Measurements from ENCODE around the gene SLC6A7. TPM values are rescaled to one million over a fixed set of nuclear protein-coding genes. Genes with fewer than 3 reads are reported as not detected.
A peak's percentile ranks its signal among the peaks of the same experiment; 100 is the strongest.

SLC6A7 gene
- total RNA-seq, 1 donor from 2014 or later = not detected

DNA sequence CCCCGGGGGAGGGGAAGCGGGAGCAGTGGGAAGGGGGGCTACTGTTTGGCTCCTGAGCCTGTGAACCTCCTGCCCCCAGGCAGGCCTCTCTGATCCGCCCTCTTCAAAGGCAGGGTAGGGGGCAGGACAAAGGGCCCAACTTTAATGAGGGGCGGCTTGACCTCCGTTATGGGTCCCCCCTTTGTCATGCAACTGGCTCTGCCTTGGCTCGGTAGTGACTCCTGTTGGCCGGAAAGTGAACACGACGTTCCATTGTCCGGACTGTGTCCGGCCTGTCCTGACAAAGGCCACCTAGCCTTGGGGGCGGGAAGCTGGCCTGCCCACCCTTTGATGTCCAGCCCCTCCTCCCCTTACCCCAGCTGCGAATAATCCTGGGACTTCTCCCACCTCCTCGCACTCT, 22.0 kb upstream of the SLC6A7 start:
- no peak for DNase-seq (ENCODE audit: low spot score)
- intact Hi-C loops (cut with DNase I) = no loop called here

DNA sequence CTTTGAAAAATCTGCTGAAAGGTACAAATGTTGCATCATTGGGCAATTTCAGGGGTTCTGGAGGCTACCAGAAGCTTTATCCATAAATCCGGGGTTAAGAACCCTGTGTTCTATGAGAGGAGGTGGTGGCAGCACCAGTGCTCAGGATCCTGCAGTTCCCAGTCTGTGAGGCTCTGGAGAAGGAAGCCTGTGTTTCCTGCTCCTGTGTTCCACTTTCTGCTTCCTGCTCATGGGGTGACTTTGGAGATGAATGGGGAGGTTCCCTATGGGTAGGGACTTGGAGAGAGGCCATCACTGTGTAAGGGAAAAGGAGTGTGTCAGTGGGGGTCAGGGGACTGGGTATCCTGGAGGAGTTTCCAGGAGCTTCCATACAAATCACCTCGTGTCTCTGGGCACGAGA, 21.0 kb upstream of the SLC6A7 start:
- no peak for DNase-seq (ENCODE audit: low spot score)
- intact Hi-C loops (cut with DNase I) = no loop called here

DNA sequence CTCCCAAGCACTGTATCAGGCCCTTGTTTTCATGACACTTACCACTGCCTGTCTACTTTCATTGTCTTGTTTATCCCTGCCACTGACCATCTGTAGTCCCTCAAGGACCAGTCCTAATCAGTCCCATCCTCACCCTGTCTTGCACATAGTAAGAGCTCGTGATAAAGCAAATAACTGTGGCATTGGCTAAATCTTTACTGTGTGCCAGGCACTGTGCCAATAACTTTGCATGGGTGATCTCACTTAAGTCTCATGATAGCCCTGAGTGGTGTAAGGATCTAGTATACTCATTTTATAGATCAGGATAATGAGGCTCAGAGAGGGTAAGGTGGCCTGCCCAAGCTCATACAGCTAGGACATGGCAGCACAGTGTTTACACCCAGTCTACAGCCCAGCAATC, 17.7 kb upstream of the SLC6A7 start:
- intact Hi-C loops (cut with DNase I) = no loop called here
- DNase-seq (ENCODE audit: low spot score) = no peak

DNA sequence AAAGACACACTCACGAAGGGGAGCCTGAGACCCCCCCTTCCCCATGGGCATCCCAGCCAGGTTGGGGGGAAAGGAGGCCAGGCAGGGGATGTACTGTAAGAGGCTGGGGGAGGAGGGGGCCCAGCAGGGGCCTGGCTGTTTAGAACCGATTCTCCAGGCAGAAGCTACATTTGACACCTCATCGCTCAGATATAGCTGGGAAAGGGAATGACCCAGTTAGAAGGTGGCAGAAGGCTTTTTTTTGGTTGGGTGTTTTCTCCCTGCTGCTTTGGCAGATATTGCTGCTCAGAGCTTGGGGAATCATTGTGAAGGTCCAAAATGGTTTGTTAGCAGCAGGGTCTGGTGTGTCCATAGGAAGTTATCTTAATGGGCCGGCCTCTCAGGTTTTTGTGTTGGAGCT, 17.3 kb upstream of the SLC6A7 start:
- intact Hi-C loops (cut with DNase I) = no loop called here
- DNase-seq (ENCODE audit: low spot score) = no peak

DNA sequence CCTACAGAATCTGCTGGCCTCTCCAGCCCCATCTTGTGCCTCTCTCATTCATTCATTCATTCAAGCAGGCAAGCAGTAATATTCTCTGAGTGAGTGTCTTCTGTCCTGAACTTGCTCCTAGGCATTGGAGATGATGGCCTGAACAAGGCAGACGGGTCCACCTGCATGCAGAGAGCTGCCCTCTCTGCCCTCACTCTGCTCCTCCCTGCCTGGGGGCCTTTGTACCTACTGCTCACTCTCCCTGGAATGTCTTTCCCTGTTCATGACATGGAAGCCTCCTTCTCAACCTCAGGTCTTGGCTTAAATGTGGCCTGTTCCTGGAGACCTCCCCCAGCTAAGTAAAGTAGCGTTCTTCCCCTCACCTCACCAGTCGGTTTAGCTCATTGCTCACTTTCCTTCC, 16.7 kb upstream of the SLC6A7 start:
- DNase-seq (ENCODE audit: low spot score) = no peak
- intact Hi-C loops (cut with DNase I) = no loop called here

DNA sequence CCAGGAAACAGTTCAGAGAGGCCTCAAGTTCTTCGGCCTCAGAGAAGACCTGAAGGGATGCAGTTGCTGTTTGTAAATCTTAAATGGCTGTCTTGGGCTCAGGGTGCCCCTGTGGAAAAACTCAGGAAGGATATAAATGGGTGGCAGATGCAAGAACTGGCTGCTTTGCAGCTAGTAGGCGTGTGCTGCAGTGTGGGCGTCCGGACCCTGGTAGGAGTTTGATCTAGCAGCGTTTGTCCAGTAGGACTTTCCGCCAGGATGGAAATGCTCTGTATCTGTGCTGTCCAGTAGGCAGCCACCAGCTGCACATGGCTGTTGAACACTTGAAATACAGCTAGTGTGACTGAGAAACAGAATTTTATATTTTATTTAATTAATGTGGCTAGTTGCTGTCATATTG, 15.6 kb upstream of the SLC6A7 start:
- intact Hi-C loops (cut with DNase I) = no loop called here
- DNase-seq (ENCODE audit: low spot score) = no peak

DNA sequence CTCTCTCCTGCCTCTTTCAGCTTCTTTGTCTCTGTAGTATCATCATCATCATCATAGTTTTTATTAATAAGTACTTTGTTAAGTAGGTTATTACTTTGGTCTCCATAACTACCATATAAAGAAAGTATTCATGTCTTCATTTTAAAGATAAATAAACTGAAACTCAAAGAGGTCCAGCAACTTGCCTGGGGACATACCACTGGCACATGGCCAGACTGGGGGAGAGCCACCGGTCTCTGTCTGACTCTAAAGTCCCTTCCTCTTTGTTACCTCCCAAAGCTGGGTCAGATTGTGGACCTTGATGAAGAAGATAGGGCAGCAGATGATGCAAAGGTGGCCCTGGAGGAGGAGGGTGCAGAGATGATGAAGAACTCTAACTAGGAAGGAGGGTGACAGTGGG, 14.8 kb upstream of the SLC6A7 start:
- intact Hi-C loops (cut with DNase I) = no loop called here
- no peak for DNase-seq (ENCODE audit: low spot score)

DNA sequence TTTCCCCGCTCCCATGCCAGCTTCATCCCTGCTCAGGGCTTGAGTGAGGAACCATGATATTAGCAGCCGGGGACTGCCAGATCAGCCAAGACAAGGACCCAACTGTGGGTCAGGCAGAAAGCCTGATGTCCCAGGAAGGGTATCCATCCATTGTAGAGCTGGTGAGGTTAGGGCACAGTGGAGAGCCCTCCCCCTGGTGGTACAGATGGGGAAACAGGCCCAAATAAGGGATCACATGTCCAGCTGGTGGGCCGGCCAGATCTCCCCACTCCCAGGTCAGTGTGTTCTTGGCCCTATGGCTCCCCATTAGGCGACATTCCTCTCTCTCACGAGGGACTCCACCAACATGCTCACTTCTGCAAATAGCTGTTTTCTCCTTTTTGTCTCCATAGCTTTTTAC, 14.3 kb upstream of the SLC6A7 start:
- DNase-seq (ENCODE audit: low spot score) = no peak
- intact Hi-C loops (cut with DNase I) = no loop called here

DNA sequence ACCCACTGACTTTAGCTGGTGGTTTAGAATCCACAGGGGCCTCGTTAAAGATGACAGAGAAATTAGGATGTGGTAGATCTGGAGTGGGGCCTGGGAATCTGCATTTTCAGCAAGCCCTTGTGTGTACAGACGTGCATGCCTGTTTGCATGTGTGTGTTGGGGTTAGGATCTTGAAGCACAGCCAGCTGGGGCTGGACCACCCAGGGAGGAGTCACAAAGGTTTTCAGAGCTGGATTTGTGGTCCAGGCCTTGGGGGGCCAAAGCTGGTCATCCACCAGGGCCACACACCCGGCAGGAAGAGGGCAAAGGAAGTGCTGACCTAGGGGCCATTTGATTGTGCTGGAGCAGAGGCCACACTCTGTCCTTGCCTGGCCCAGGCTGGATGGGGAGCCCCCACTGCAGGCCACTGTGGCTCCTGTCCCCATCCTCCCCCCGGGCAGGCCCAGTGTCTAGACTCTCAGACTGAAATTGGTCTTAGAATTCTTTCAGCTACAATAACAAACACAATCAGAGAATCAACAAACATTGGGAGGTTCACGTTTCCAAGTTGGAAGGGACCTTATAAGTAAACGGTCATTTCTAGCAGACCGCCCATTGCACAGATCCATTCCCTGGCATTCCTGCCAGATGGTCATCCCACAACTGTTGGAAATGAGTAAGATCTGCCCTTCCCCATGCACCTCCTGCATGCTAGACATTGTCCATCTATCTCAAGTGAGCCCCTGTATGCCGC, 13.0 kb upstream of the SLC6A7 start:
- intact Hi-C loops (cut with DNase I) = no loop called here
- no peak for DNase-seq (ENCODE audit: low spot score)

DNA sequence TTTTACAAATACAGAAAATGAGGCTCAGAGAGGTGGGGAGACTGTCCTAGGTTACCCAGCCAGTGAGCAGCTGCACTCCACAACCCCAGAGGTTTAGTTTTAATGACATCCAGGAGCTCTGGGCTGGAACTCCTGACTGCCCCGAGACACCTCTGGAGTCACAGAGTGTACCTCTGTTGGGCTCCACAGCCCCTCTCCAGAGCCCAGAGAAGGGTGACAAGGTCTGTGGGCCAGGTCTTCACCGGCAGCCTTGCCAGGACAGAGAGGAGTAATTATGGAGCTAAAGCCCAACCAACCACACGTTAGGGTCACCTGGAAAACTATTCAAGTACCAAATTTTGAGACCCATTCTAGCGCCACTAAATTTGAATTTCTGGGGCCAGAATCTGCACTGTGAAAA, 12.1 kb upstream of the SLC6A7 start:
- no peak for DNase-seq (ENCODE audit: low spot score)
- intact Hi-C loops (cut with DNase I) = no loop called here

DNA sequence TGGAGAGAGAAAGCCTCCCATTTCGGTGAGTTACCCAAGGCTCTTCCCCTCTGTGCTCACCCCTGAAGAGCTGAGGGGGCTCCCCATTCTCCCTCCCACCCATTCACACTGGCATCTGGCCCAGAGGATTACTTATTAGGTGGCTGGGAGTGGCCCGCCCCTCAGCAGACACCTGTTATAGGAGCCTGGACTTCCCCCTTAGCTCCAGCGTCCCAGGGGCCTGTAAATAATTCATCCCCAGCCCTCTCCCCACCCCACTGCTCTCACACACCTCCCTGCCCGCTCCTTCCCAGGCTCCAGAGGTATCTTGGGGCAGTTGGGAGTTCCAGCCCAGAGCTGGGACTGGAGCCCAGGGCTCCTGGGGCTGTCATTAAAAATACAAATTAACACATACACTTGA, 11.6 kb upstream of the SLC6A7 start:
- DNase-seq (ENCODE audit: low spot score) = no peak
- intact Hi-C loops (cut with DNase I) = no loop called here

DNA sequence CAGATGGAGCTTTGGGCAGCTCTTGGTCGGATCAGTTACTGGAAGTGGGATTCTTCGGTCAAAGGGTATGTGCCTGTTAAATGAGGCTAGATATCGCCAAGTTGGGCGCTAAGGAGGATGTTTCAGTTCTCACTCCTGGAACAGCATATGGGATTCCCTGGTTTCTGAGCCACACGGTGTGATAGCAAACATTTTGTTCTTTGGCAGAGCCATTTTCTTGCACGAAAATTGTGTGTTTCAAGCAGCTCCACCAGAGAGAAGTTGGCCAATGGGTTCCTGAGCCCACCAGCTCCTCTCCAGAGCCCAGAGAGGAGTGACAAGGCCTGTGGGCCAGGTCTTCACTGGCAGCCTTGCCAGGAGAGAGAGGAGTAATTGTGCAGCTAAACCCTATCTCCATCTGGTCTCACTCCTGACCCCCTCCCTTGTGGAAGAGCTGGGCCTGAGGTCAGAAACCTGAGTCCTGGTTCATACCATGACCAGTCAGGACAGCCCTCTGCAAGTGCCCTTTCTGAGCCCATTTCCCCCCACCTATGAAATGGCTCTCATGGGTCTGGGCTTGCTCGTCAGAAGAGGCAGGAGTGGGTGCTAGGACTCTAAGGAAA, 10.7 kb upstream of the SLC6A7 start:
- DNase-seq (ENCODE audit: low spot score) = no peak
- intact Hi-C loops (cut with DNase I) = no loop called here

DNA sequence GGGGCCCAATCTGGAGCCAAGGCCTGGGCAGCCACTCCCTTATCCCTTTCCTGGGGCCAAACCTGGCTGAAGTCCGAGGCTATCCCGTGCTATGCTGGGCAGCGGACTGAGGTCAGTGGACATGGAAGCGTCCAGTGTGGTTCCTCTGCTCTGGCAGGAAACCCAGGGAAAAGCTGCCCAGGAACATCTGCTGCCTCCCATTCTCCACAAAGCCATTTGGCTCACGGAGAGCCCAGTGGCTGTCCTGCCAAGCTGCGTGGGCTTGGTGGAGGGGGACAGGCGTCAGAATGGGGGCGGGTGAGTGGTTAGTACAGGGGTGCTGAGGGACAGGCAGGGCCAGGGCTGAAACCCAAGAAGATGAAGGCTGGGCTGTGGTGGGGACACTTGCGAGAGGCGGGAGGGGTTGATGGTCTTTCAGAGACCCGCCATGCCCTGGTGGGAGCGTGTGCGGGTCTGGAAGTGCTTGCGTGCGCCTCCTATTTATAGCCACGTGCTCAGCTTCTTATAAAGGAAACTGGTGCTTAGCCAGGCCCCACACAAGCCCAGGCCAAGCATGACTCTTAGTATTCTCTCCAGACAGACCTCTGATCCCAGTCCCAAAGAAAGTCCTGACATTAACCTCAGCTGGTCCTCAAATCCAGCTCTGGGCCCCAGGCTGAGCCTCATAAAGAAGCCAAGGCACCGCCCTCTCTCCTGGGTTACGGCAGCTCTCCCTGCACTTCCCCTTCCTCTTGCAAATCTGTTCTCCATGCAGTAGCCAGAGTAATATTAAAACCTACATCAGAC, 9.4 kb upstream of the SLC6A7 start:
- intact Hi-C loops (cut with DNase I) = no loop called here
- DNase-seq (ENCODE audit: low spot score) = peak; percentile 80

DNA sequence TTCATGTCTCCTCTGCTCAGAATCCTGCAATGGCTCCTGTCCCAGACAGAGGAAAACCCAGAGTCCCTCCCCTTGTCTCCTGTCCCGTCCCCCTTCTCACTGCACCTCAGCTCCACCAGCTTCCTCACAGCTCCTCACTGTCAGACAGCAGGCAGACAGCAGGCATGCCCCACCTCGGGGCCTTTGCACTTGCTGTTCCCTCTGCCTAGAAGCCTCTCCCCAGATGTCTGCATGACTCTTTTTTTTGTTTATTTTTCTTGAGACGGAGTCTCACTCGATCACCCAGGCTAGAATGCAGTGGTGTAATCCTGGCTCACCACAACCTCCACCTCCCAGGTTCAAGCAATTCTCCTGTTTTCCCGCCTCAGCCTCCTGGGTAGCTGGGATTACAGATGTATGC, 8.8 kb upstream of the SLC6A7 start:
- DNase-seq (ENCODE audit: low spot score) = no peak
- intact Hi-C loops (cut with DNase I) = no loop called here

DNA sequence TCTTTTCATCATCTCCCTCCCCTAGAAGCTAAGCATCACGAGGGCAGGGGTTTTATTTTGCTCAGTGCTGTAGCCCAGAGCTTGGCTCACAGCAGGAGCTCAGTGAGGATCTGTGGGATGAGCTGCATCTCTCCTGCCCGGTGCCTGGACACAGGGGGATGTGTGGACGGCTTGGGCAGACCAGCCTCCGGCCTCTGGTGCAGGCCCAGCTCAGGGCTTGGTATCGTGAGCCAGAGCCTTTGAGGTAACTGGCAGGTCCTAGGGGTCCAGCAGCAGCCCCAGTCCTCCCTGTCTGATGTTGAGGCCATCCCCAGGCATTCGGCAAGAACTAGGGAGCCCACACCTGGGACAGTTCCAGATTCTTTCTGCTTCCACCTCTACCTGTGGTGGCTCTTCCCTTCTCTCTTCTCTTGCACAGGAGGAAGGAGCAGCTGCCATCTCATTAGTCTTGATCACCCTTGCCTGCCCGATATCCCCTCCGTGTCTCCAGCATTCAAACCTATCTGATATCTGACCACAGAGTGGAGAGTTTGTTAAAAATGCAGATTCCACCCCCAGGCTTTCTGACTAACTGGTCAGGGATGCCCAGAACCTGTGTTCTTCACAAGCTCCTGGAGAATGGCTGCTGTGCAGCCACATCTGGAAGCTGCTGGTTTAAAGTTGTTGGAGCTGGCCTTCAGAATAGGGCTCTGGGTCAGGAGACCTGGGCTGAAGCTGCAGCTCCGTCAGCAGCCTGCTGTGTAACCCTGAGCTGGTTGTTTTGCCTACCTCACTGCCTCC, 7.9 kb upstream of the SLC6A7 start:
- intact Hi-C loops (cut with DNase I) = no loop called here
- DNase-seq (ENCODE audit: low spot score) = no peak

DNA sequence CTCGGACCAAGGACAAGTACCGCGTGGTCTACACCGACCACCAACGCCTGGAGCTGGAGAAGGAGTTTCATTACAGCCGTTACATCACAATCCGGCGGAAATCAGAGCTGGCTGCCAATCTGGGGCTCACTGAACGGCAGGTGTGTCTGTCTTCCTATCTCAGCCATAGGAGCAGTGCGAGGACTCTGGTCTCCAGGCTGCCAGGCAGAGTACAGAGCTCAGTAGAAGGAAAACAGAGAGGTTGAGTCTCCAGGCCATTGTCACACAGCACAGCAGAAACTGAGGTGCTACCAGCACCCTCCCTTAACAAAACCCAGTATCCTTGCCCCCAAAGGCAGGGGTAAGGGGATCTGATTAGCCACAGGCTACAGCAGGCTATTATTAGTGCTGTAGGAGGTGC, 7.1 kb upstream of the SLC6A7 start:
- DNase-seq (ENCODE audit: low spot score) = no peak
- intact Hi-C loops (cut with DNase I) = no loop called here

DNA sequence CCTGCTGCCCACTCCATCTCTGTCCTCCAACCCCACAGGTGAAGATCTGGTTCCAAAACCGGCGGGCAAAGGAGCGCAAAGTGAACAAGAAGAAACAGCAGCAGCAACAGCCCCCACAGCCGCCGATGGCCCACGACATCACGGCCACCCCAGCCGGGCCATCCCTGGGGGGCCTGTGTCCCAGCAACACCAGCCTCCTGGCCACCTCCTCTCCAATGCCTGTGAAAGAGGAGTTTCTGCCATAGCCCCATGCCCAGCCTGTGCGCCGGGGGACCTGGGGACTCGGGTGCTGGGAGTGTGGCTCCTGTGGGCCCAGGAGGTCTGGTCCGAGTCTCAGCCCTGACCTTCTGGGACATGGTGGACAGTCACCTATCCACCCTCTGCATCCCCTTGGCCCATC, 6.4 kb upstream of the SLC6A7 start:
- intact Hi-C loops (cut with DNase I) = no loop called here
- no peak for DNase-seq (ENCODE audit: low spot score)

DNA sequence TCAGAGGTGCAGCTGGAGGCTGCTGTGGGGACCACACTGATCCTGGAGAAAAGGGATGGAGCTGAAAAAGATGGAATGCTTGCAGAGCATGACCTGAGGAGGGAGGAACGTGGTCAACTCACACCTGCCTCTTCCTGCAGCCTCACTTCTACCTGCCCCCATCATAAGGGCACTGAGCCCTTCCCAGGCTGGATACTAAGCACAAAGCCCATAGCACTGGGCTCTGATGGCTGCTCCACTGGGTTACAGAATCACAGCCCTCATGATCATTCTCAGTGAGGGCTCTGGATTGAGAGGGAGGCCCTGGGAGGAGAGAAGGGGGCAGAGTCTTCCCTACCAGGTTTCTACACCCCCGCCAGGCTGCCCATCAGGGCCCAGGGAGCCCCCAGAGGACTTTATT, 5.9 kb upstream of the SLC6A7 start:
- DNase-seq (ENCODE audit: low spot score) = no peak
- intact Hi-C loops (cut with DNase I) = no loop called here

DNA sequence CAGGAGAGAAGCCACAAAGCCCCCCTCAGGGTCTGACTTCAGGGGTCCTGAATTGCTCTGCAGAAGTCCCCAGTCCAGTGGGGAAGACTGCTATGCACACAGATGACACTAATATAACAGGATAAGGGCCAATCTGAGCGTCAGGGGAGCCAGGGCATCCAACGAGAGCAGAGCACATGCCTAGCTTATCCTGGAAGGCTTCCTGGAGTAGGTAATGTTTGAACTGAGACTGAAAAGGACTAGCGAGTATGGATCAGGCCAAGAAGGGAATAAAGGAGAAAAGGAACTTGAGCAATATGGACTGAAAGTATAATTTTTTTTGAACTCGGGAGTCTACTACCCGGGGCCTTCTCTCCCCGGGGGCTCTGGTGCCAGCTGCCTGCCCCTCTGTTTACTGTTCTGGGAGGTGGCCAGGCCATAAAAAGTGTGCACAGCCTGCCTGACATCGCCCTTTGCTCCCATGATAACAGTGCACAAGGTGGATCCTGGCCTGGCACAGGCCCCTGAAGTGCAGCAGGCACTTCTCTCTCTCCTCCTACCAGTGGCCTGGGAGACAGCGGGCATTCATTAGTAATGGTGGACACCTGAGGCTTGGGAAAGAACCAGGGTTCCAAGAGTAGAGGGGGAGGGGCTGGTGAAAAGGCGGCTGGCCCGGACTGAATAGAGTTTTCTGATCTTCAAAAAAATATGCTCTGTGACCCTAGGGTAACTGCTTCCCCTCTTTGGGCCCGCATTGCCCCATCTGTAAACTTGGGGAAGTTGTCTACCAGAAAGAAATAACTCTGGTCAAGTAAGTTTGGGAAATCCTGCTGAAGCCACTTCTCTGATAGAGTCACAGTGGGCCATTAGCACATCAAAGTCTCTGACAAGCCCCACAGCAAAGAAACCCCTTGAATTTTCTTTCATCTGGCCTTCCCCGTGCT, 4.6 kb upstream of the SLC6A7 start:
- intact Hi-C loops (cut with DNase I) = no loop called here
- DNase-seq (ENCODE audit: low spot score) = no peak

Data from cardiac septum (tissue), 1 donor.